HG02852 (cell line): ENCODE measurements around the gene LMBR1.

Experiments
- ATAC-seq: cut with Tn5 transposase; IDR thresholded peaks from one replicate; pipeline ENCODE4 v1.9.1; 2021; ENCODE audit warnings: mild to moderate bottlenecking, moderate library complexity; ENCODE audit not compliant: unreplicated experiment

Gene LMBR1

GRCh38 chr7:156635529-156636385 is 257.2 kb downstream of the LMBR1 start:
- no peak for ATAC-seq

- no peak for ATAC-seq
These were observed 258.9 kb downstream of the LMBR1 start for GRCh38 chr7:156634117-156634516.

- no peak for ATAC-seq
These were observed 263.1 kb downstream of the LMBR1 start for GRCh38 chr7:156629873-156630272.

GRCh38 chr7:156628562-156628961 is 264.4 kb downstream of the LMBR1 start:
- no peak for ATAC-seq
